GM19328 (cell line): ENCODE measurements around the gene IKZF5.

Experiments used
- ATAC-seq: cut with Tn5 transposase; IDR thresholded peaks from one replicate; pipeline ENCODE4 v1.9.1; 2021; ENCODE audit warnings: mild to moderate bottlenecking, moderate library complexity; ENCODE audit not compliant: unreplicated experiment

Gene IKZF5, protein sequence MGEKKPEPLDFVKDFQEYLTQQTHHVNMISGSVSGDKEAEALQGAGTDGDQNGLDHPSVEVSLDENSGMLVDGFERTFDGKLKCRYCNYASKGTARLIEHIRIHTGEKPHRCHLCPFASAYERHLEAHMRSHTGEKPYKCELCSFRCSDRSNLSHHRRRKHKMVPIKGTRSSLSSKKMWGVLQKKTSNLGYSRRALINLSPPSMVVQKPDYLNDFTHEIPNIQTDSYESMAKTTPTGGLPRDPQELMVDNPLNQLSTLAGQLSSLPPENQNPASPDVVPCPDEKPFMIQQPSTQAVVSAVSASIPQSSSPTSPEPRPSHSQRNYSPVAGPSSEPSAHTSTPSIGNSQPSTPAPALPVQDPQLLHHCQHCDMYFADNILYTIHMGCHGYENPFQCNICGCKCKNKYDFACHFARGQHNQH

DNA sequence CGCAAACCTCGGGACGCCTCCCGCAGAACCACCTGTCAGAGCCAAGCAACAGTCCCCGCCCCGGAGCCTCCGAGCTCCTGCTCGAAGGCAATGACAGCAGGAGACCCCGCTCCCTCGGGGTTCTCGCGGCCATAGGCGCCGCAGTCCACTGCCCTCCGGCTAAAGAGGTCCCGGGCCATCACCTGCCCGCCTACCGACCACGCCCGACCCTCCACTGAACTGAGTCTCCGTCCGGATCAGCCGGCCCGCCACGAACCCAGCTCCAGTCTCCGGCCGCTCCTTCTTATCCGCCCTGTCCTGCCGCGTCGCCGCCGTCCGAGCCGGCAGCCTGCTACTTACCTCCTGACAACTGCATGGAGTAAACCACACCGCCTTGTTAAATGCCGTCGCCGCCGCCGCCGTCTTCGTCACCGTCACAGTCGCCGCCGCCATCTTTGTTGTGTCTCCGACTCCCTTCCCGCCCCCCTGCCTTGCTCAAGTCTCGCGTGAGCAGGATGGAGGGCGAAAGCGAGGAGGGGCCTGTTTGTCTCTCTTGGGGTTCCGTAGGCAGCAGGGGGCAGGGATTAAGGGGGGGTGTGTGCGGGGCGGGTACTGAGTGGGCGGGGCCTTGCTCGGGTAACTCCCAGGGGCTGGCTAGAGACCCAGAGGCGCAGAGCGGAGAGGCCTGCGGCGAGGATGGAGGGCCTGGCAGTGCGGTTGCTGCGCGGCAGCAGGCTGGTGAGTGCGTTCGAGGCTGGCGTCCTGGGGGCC, at the start of gene IKZF5, which contains the start of gene ACADSB:
Gene IKZF5, minus strand, starts transcription at position 441 of the 750 bp plus-strand sequence. CDS start 10,170 bp downstream, outside the sequence.
Gene ACADSB, plus strand, starts transcription at position 652 of the 750 bp plus-strand sequence. Its CDS starts 24 bp downstream, at position 676.
- peak; percentile 81 for ATAC-seq

DNA sequence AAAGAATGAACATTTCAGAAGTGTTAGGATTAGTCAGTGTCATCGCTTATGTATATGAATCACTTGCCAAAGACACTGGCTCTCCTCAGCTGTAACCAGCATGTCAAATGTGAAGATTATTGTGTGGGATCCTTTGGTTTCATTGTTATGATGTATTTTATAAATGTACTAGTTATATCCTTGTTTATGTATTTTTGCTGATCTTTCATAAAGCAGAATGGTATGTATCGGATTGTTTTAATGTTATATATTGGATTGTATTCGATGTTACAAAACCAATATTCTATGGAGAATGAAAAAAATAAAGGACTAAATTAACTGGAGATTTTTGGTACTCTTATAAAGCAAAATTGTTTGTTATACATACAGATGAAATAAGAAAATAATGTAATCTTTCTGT, 49.4 kb upstream of the IKZF5 start:
- ATAC-seq = no peak

DNA sequence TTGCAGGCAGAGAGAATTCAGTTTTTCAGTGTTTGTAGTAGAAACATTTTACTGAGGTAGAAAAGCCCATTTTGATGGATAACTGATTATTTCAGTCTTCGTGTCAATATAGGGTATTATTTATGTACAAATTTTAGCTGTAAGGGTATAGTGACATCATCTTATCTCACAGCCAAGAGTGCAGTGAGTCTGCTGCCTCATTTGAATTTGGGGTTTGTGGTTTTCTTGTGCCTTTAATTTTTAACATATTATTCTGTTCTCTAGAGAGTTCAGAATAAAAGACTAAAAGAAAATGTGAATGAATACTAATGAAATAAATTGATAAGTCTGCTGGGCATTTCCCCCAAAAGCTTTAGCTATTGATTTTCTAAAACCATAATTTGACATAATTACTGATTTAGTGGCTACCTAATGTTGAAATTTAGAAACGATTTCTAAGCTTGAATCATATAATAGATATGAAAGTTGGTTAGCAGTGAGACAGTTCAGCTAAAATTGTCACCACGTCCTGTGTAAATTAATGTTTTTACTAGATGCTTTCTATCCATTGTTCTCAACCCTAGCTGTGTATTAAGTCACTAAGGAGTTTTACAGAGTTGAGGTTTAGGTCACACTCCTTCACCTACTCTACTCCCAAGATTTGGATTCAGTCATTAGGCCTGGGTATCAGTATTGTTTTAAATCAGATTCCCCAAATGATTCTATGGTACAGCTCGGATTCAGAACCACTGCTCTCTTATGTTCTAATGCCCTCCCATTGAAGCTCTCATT, 37.6 kb upstream of the IKZF5 start:
- ATAC-seq = no peak

DNA sequence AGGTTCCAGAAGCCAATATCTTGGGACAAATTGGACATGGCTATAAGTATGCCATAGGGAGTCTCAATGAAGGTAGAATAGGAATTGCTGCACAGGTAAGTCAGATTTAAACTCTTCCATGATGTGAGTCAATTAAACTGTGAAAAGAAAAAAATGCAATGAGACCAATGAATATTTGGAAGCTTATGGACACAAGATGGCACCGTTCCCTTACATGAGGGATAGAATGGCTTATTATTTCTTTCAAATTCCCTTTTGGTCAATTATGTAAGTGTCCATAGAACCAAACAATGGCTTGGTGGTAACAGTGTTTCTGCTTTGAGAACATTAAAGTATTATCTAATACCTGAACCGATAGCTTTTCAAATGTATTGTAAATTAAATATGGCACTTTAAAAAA, 35.8 kb upstream of the IKZF5 start:
- ATAC-seq = no peak

DNA sequence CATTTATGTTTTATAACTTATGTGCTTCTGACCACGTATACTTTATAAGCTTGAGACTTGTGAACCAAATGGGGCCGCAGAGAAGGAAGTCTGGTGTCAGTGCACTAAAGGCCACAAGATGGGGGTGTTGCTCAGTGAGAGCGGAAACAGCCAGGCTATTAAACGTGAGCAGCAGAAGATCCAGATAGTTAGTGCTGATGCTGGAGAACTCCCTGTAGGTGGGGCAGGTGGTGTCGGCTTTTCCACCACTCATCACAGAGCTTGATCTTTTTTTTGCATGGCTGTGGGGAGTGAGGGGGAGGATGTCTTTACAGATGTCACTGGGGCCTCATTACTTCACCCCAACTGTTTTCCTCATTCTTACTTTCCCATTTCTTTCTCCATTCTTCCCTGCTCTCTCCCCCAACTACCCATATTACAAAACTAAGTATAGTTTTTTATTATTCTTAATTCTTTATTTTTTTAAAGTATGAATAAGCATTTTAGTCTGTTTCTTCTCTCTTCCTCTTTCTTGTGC, 34.9 kb upstream of the IKZF5 start:
- ATAC-seq = no peak

DNA sequence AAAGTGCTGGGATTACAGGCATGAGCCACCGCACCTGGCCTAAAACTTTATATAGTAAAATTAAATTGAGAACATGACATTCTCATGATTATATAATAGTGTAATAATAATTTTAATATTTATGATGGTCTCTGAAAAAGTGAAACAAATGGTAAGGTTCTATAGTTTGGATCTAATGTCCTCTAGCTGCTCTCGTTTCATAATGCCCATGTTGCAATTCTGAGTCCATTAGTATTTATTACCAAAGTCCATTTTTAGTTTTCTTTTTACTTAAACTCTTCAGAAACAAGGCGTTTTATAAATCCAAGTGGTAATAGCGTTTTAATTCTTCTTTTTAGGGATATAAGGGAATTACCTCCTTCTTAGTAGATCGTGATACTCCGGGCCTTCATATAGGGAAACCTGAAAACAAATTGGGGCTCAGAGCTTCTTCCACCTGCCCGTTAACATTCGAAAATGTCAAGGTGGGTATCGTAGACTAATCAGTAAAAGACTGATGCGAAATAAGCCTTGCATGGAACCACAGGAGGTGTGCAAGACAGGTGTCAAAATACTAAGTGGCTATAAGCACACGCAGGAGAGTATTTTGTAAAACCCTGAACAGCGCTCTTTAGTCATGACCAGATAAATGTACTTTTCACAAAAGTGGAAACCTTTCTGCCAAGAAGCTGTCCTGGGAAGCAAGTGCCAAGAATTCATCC, 34.3 kb upstream of the IKZF5 start:
- no peak for ATAC-seq

DNA sequence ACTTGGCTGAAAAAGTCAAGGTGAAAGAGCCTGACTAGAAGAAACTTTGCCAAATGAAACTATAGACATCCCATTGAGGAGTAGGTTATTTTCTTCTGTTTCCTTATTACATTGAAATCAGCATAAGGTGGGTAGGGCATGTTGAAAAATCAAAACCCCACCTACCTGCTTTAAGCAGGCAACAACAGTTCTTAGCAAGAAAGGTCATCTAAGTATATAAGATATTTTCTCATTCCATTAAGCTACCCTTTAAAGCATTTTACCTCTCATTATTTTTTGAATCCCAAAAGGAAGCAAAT, 31.0 kb upstream of the IKZF5 start:
- no peak for ATAC-seq

DNA sequence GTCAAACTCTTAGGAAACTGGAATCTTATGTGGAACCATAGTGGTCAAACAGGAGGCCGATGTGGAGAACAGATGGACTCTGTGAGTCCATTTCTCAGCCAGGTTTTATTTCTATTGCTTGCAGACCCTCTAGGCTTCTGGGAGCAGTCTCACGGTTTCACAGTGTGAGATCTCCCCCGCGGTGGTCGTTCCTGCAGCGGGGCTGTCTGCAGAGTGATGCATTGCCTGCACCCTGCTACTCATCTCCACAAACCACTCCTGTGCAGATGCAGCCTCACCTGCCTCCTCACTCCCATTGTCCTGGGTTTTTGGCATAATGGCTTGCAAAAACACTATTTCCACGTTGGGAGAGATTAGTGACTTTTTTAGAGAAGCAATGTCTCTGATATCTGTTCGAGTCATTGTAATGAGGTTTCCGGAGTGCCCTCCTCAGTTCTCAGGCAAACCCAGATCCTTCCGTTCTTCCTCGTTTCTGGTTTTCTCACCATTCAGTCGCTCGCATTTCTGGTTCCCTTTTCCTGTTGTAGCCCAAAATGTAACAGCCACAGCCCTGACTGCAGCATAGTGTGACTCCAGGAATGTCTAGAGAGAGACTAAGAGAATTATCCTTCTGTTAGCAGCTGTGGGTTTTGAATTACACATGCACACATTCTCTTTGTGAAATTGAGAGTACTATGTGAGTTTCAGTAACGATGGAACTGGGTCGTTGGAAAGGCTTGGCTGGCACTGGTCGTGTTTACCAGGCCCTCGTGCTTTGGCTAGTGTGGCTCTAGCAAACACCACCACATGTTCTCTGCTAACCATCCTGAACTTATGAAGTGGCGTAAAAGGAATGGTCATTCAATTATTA, 30.4 kb upstream of the IKZF5 start:
- ATAC-seq = no peak

DNA sequence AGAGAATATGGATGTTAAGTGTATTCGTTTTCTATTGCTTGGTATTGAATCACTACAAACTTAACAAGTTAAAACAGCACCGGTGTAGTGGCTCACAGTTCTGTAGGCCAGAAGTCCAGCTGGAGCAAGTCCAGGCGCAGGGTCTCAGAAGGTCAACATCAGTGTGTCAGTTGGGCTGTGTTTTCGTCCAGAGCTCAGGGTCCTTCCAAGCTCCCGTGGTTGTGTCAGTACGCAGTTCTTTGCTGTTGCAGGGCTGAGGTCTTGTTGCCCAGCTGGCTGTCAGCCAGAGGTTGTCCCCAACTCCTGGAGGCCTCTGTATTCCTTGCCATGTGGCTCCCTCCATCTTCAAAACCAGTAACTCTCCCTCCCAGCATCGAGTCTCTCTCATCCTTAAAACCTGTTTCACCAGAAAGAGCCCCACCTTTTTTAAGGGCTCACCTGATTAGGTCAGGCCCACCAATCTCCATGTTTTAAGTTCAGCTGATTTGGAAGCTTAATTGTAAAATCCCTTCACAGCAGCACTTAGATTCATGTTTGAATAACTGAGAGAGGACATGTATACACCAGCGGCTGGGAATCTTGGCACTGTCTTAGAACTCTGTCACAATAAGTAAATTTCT, 27.0 kb upstream of the IKZF5 start:
- ATAC-seq = no peak

DNA sequence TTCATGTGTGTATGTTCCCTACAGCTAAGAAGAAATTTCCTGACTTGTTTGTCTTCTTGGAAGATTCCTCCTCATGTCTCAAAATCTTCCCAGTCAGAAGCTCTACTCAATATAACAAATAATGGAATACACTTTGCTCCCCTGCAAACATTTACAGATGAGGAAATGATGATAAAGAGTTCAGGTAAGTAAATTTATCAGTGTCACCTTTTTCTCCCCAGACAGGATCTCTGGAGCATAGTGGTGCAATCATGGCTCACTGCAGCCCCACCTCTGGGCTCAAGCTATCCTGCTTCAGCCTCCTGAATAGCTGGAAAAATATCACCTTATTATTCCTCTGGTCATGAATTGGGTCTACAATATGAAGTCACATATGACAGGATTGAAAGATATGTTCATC, 25.7 kb upstream of the IKZF5 start:
- no peak for ATAC-seq

DNA sequence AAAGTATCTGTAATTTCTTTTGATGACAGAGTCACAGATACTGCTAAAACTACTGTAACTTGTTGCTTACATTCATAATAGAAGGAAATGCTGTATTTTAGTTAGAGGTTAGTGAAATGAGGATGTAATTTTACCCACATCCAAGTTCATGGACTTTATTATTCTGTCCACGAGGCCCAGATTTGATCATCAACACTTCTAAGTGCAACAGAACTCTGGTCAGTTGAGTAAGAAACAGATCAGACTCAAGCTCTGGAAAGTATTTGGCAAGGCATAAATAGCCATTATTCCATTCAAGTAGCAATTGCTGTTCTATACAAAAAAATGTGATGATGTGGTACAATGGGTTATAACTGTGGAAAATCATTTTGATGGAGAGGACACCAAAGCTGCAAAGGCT, 22.5 kb upstream of the IKZF5 start:
- ATAC-seq = no peak

DNA sequence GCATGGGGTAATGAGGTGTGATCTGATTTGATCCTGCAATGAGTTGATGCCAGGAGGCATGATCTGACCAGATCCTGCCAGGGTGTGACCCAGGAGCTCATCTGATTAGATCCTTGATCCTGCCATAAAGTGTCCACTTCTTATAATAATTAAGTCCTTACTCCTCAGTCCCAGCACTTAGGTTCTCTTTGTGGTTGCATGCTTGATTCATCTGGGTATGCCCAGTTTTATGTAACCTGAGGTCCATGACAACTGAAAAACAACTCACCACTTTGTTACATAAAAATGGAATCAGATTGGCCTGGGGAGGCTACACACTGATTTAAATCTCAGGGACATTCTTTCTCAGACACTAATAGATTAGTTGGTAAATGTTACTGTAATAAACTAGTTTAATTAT, 19.3 kb upstream of the IKZF5 start:
- ATAC-seq = no peak

DNA sequence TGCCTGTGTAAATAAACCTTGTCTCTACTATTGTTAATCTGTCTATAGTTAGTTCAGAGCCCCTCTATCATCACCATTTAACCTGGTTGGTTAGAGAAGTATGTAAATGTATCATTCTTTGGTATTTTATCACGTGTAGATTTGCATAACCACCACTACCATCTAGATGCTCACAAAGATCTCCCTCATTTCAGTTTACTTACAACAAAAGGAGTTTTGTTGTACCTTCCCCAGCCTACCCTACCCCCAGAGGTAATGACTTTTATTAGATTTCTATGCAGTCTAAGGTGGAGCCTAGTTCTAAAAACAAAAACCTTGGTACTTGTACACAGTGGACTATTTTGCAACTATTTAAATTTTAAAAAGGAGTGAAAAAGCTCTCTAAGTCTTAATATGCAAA, 17.7 kb upstream of the IKZF5 start:
- no peak for ATAC-seq

DNA sequence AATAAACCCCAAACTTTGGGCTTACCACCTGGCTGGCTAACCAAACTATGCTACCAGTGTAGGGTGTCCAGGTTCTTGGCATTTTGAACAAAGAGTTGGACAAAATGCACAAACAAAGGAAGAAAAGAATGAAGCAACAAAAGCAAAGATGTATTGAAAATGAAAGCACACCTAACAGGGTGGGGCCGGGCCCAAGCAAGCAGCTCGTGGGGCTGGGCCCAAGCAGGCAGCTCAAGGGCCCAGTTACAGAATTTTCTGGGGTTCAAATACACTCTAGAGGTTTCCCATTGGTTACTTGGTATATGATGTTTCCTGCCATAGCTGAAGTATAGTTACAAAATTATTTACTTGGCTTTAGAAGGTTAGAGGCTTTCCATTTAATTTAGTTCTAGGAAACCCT, 15.9 kb upstream of the IKZF5 start:
- no peak for ATAC-seq

DNA sequence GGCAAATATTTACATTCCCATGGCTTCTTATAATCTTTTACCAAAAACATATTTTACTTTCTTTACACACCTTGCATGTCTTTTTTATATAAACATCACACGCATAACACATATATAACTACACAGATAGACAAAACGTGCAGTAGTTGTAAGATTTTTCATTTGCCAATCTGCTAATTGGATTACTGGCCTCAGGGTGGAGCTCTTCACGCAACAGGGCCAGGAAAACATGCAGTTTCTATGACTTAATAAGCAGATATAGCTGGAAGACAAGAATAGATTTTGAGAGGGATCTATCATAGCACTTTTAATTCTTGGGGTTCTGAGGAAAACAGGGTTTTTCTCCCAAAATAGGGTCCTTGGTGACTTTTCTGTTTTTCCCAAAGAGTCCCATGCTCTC, 12.9 kb upstream of the IKZF5 start:
- no peak for ATAC-seq

DNA sequence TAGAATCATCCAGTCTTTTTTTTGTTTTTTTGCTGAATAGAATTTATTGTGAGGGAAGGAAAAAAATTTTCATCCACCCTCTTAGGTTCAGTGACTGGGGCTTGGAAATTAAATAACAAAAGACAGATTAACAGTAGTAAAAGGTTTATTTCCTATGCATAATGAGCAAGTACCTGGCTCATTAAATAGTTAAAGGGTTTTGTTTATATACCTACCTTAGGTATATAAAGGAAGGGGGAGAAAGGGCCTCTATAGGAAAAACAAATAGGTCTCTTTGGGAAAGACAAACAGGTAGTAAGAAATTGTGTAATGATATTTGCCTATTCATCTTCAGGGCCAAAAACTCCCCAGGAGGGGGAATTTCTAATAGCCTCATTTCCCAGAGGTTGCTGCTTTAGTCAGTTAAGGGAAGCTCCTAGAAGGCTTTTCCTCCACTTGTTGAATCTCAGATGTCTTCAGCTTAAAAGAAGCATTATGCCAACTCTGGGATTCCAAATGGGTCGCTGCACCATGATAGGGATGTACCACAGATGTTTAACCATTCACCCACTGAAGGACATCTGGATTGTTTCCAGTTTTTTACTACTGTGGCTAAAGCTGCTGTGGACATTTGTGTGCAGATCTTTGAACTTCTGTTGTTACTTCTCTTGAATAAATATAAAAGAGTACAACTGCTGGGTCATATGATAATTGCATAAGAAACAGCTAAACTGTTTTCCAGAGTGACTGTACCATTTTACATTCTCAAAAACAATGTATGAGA, 11.5 kb upstream of the IKZF5 start:
- no peak for ATAC-seq

DNA sequence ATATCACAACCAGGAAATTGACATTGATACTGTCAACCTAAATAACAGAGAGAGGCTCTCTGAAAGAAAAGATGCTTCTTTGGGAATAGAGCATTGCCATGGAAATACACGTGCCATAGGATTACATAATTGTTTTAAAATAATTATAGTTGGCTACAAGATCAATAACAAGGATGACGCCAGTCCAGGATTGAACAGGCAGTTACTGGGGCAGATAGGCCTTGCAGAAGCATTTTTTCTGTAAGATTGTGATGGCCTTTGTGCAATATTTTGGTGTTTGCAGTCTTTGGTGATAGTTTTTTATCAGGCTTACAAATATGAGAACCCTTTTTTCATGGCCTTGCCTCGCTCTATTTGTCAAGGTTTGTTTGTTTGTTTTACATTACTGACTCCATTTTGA, 10.7 kb upstream of the IKZF5 start:
- ATAC-seq = no peak

DNA sequence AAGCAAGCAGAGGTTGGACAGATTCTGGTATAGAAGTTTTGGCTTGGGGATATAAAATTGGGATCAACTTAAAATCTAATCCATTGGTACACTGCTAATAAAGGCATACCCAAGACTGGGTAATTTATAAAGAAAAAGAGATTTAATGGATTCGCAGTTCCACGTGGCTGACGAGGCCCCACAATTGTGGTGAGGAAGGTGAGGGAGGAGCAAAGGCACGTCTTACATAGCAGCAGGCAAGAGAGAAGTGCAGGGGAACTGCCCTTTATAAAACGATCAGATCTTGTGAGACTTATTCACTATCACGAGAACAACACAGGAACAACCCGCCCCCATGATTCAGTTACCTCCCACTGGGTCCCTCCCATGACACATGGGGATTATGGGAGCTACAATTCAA, 9.9 kb upstream of the IKZF5 start:
- ATAC-seq = no peak
